AML-193 (cell line): Measurements from ENCODE around the gene POLR3B.
"Not testable (repeated sequence)": the region's sequence is repeated elsewhere in the genome, so short reads cannot be mapped to it uniquely, and the experiment has no call there.

Experiments used
- DNase-seq, 2 experiments: peaks; one replicate each; lab custom pipeline; 2025; lab: John Stamatoyannopoulos, UW

POLR3B gene

DNA sequence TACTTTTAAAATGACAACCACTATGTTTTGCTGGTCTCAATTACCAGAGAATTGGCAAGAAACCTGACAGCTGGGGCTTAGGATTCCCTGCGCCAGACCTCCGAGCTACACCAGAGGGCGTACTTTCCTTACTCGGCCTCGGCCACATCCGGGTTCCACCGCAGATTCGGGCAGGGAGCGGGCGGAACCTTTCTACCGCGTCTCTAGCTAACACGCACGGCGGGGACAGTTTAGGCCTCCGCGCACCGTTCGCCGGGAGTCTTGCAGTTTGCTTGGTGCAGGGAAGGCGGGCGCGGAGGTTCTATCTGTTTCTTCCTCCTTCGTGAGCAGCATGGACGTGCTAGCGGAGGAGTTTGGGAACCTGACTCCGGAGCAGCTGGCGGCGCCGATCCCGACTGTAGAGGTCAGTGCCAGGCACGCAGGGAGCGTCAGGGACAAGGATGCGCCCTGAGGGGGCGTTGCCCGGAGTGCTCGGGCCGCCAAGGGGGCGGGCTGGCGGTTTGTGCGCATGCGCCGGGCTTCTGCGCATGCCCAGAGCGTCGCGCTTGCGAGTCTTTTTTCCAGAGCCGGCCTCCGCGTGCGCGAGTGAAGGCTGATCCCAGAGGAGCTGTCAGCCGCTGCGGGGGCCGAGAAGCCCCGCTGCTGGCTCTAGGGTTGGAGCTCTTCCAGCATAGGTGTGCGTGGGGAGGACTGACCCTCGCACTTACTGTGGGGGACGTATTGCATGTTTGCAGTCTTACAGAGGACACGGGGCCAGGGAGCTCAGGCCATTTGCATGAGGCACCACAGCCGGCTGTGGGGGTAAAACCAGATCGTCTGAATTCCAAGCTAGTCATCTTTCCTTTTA, at the start of gene POLR3B:
POLR3B (plus strand) TSS at position 200 of the 847 bp plus-strand sequence; CDS start at position 332, 132 bp downstream.
- peak; percentile 90 to 93 for DNase-seq

DNA sequence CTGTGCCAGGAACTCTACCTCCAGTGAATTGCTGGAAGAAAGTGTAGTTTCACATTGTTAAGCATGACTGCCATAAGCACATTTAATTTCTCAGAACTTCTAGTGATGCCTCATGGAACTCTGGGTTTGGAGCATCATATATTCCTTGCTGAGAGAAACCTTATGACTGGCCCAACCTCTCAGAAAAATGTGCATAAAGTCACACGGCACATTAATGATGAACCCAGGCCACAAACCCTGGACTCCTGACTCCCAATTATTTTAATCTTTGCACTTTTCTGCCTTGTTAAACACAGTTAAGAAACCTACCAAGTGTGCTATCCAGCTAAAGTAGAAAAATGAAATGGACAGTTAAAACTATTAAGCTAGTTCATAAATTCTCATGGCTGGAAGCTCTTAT, 49.4 kb upstream of the POLR3B start:
- DNase-seq = no peak

DNA sequence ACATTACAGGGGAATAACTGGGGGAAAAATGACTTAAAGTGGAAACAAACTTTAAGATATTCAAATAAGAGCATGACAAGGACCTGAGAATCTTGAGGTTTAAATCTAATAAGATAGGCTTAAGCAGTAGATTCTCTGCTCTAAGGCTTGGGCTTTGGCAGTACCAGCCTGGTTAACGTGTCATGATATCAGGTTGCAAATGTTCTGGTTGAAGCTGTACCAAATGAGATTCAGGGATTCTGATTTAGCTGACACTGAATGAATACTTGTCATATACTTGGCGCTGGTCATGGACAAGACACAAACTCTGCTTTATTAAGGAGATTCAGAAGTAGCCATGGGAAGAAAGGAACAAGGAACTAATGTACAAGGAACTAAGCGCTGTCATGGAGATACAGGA, 48.9 kb upstream of the POLR3B start:
- DNase-seq = no peak

DNA sequence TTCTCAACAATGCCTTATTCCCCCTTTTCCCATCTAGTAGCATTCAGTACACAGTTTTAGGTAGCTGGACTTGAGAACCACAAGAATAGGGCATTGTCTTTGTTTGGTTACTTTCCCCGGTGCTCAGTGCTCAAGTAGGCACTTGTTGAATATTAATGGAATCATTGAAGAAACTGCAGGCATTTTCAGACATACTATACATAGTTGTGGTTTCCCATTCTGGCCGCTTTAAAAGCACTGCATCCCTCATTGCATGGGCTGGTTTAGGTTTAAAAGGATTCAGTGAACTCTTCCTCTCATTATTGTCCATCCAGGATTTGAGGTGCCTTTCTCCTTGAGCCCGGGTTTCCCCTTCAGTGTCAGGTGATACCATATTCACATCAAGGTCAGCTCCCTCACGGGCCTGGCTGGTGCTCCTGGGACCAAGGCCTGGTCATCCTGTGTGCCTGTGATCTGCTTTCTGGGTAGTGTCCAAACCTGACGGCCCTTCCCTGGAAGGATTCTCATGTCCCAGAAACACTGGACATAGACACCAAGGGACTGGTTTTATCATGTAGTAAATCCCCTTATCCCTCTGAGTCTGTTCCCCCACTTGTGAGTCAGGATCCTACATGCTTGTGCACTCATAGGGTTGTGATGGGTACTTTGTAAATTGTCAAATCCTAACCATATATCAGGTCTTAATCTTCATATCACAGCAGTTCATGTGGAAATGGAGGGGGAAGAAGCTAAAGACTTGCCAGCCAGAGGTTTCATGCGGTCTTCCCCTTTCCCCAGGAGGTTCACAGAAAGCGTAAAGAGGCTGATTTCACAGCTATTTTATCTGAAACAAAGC, 47.7 kb upstream of the POLR3B start:
- DNase-seq = no peak

DNA sequence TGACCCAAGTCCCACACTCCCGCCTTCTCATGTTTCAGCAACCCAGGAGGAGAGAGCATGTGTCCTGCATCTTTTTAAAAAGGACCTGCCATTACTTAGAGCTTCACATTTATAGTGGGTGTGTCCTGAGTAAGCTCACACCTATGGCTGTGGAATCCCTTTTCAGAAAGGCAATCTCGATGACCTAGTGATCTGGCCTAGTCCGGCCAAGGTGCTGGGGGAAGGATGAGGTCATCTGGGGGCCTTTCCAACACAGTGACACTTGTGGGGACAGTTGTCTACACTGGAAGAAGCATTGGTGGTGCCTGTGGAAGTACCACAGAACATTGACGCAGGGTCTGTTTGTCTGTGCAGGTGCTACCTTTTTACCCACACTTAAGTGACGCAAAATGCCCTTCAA, 46.9 kb upstream of the POLR3B start:
- DNase-seq = no peak

DNA sequence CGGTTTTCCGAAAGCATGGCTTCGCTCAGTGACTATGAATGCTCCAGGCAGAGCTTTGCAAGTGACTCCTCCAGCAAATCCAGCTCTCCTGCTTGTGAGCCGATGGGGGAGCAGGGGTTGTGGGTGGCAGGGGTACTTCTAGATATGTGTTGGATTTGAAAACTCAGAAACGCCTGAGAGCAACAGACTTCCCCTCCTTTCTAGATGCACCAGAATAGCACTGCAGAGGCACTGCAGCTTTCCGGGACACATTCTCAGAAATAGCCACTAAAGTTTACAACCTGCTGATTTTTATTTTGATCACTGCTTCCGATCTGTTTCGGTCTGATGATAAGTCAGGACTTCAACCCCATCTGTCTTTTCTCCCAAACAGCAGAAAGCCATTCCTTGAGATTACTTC, 46.4 kb upstream of the POLR3B start:
- no peak for DNase-seq

DNA sequence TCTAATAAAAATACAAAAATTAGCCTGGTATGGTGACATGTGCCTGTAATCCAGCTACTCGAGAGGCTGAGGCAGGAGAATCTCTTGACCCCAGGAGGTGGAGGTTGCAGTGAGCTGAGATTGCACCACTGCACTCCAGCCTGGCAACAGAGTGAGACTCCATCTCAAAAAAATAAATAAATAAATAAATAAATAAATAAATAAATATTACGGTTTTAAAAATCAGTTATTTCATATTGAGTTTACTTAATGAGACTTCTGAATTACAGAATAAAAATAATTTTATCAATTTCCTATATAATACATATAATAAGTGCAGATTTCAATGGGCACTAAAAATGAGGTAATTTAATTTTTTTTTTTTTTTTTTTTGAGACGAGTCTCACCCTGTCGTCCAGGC, 44.1 kb upstream of the POLR3B start:
- DNase-seq = not testable (repeated sequence)

DNA sequence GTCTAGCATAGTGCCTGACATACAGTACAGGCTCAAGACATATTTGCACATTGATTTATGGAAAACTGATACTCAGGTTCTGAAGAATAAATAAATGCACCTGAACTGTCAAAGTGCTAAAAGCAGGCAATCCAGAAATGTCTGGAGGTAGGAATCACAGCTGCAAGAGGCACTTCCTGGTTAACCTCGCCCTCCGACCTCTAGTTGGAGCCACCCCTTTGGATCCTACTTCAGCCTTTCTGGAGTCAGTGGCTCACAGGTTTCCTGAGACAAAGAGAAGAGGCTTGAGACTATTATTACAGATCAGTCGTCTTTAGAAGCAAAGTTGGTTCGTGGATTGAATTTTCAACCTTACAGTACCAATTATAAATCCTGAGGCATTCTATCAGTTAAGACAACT, 42.0 kb upstream of the POLR3B start:
- no peak for DNase-seq

DNA sequence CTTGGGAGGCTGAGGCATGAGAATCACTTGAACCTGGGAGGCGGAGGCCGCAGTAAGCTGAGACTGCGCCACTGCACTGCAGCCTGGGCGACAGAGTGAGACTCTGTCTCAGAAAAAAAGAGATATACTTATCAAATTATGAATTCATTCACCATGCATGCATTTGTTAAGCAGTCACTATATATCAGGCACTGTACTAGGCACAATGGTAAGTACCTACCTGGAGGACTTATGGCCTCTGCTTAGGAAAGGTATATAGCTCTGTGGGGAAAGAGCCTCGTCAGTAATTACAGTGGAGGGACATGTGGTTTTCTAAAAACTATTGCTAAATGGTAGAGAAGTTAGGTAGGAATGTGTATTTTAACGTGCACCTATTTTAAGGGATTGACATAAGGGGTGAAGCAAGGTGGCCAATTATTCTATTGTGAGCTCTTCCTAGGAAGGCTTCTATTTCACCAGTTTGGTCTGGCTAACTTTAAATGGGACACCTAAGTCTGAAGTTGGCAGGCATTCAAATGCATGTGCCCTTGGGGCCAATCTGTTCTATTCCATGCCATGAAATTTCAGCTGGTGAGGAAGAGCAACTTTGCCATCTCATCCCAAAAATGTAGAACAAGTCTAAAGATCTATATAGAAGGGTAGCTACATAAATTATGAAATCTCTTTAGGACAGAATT, 40.0 kb upstream of the POLR3B start:
- no peak for DNase-seq

DNA sequence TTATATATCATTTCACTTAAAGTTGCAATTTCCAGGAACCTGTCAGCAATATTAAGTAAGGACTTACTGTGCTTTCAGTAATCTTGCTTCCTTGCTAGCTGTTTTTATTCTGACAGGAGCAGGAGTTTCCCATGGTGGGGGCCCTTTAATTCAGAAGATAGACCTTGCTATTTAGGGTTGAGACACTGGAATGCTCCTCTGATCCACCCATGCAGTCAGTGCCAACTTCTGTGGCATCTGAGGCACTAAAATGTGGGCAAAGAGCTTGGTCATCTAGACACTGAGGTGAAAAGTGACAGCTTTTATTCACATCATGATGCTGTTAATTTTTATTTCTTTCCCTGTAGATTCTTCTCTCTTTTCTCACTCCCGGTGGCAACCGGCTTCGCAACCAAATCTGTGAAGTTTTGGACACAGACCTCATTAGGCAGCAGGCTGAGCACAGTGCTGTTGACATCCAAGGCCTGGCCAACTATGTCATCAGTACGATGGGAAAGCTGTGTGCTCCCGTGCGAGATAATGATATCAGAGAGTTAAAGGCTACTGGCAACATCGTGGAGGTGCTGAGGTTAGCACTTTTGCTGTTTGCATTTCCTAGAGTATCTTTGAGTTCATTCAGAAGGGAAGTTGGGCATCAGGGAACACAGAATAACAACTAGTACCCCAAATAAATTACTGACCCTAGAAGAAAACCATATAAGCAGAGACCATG, 36.3 kb upstream of the POLR3B start:
- DNase-seq = no peak

DNA sequence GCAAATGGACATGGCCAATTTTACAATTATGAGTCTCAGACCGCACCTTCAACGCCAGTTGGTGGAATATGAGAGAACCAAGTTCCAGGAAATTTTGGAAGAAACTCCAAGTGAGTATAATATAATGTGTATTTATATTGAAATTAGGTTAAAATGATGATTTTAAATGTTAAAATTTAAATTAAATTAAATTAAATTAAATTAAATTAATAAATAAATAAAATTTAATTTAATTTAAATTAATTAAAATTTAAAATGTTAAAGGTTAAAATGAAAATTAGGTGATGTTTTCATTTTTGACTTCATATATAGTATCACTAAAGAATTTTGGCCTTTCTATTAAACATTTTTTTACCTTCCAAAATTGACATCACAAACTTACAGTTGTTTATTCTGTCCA, 34.0 kb upstream of the POLR3B start:
- DNase-seq = no peak

DNA sequence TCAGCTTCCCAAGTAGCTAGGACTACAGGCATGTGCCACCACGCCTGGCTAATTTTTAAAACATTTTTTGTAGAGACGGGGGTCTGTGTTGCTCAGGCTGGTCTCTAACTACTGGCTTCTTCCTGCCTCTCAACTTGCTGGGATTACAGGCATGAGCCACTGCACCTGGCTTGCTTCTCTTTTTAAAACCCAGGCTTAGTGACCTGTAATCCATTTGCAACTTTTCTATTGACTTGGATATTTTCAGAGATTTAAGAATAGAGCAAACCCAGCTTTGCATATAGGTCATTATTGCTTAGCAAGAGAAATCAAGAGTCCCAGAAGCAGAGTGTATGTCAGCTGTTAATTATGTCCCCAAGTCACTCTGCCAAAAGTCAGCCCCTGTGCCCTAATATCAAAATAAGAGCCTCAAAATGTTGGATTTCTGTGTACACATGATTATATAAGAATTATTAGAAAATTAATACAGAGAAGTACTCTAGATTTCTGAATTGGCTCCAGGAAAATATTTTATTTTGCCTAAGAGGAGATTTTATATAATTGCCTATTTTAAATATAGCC, 30.2 kb upstream of the POLR3B start:
- DNase-seq = no peak

DNA sequence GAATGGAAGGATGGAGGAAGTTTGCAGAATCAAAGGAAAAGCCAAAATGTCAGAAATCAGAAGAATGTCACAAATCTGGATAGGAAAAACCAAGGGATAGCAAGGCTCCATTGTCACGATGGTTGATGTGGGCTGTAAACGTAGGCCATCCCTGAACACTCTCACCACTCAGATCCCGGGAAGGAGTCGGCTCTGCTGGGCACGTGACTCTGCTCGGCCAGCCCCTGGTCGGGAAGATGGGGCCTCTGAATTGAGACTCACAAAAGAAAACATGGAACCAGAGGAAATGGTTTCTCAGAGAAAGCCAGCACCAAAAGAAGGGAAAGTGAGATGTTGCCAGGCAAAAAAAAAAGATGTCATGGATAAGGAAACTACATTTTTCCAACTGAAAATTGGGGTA, 28.8 kb upstream of the POLR3B start:
- no peak for DNase-seq

DNA sequence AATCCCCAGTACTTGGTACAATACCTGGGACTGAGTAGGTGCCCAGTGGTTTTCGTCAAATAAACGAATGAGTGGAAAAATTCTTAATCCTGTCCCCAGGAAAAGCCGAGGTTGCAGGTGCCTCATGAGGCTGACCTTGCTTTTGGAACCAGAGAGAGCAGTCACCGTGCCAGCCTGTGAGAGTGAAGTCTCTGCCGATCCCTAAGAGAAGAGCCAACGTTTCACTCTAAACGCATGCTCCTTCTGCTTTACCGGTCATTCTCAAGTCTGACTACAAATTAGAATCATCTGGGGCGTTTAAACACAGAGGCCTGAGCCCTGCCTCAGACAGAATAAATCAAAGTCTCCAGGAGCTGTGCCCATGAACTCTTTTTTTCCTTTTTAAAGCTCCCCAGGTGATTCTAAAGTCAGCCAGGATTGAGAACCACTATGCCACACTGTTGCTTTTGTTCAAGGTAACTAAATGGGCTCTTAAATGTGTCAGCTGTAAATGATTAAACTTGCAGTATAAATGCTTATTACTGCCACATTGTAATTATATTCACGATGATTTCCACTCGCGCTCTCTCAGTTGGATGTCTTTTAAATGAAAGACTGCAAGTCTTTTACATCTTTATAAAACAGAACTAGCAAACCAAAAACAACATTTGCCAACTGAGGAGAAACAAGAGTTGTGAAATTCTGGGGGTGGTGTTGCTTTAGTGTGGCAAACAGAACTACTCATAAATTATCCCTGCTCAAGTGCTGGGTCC, 28.1 kb upstream of the POLR3B start:
- DNase-seq = no peak

DNA sequence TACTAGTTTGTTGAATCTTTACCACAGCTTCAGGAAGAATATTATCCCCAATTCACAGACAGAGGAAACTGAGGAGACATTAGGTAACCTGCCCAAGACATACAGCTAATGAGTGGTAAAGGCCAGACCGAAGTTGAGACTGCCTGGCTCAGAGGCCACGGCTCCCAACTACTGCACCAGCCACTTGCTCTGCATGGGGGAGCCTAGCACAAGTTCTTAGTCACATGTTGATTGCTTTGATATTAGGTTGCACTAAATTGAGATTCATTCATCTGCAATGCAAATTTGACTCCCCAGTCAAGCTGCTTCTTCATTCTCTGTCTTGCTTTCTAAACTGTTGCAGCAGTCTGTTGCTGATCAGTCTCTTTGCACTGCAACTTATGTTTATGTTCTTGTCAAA, 25.9 kb upstream of the POLR3B start:
- DNase-seq = no peak

DNA sequence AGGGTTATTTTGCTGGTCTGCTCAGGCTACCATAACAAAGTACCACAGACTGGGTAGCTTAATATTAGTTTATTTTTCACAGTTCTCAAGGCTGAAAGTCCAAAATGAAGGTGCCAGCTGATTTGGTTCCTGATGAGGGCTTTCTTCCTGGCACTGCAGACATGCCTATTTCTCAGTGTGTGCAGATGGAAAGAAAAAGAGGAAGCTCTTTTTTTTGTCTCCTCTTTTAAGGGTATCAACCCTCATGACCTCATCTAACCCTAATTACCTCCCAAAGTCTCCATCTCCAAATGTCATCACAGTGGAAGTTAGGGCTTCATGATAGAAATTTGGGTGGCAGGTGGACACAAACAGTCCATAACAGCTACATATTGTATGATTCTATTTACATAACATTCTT, 25.0 kb upstream of the POLR3B start:
- peak in 1 of 2 experiments; percentile 19 for DNase-seq

DNA sequence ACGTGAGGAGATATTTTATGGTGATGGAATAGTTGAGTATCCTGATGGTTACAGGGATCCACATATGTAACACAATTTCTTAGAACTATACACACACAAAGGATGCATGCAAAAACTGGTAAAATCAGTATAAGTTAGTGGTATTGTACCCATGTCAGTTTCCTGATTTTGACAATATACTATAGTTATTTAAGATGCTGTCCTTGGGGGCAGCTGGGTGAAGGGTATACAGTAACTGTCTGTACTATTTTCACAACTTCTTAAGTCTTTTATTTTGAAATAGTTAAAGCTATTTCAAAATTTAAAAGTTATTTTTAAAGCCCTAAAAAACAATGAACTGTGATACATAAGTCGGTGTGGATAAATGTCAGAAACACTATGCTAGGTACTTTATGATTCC, 24.5 kb upstream of the POLR3B start:
- DNase-seq = no peak

DNA sequence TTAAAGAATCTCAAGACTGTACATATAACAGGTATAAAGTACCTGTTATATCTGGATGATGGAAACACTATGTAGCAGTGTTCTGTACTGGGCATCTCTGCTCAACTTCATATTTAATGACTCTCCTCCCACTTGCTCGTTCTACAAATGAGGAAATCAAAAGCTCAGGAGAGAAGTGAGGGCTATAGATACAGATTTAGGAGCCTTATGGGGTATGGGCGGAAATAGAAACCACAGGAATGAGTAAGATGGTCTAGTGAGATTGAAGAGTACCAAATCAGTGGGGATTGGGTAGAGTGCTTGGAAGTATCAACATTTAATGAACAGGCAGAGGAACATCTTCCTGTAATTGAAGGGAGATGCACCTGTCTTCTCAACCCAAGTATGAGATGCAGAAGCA, 23.8 kb upstream of the POLR3B start:
- no peak for DNase-seq

DNA sequence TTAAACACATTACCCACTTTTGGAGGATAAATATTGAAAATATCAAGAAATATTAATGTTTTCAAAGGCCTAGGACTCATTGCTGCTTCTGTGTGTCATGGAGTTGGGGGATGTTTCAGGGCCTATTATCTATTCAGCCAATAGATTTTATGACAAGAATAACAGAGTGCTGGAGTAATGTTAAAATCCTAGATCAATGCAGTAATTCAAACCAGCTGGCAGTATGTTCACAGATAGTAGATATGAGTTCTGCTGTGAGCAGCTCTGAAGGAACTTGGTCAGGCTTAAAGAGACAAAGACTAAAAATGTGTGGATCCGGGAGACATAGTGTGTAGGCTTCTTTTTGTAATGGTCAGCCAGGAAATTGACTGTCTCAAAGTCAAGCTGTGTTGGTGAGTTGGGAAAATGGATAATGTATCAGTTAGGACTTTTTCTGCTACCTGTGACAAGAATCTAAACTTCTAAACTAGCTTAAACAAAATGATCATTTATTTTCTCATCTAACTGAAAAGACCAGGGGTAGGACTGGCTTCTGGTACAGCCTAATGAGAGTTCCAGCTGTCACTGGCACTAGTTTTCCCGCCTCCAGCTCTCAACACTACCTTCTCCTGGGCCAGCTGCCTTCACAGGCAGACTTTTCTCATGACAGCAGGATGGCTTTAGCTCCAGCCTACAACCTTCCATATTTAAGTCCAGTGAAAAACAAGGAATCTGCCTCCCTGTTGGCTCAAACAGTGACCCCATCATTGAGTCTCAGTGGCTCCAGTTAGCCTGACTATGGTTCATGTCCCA, 16.3 kb upstream of the POLR3B start:
- DNase-seq = no peak
